Retinal pigment epithelial cell (primary cell): ENCODE data around the gene TBC1D23.
A peak's percentile ranks its signal among the peaks of the same experiment; 100 is the strongest.

Source experiments
- DNase-seq: peaks from one replicate; pipeline ENCODE4 v3.0.0-alpha.2; 2010; ENCODE audit warnings: low read depth
- H3K4me3 ChIP-seq: 2 replicates; pipeline ENCODE4 v1.5.1; 2011; ENCODE audit warnings: mild to moderate bottlenecking, low read length, control low read depth, moderate library complexity
- CTCF ChIP-seq: conservative IDR thresholded peaks from 2 replicates; pipeline ENCODE4 v1.5.1; 2011; ENCODE audit warnings: low read depth, low read length, control low read depth, inconsistent platforms

TBC1D23 gene

GRCh38 chr3:100260685-100261484 is at the start of gene TBC1D23:
Gene TBC1D23, plus strand, starts transcription at chr3:100260992. Its CDS starts 27 bp downstream, at chr3:100261019.
- TF ChIP-seq CTCF = peak; percentile 9
- DNase-seq = peak; percentile 99
- H3K4me3 ChIP-seq = peak within 1 kb of the TSS; percentile 85

- no peak for TF ChIP-seq CTCF
- no peak for DNase-seq
Observed at GRCh38 chr3:100213891-100214573, 46.8 kb upstream of the TBC1D23 start.

GRCh38 chr3:100214574-100214964 is 46.2 kb upstream of the TBC1D23 start:
- TF ChIP-seq CTCF = no peak
- H3K4me3 ChIP-seq = no peak overlapping the region
- no peak for DNase-seq

More at GRCh38 chr3:100213891-100214573, 46.8 kb upstream of the TBC1D23 start:
- H3K4me3 ChIP-seq = no peak overlapping the region

- TF ChIP-seq CTCF = no peak
- no peak overlapping the region for H3K4me3 ChIP-seq
- no peak for DNase-seq
Observed at GRCh38 chr3:100216713-100217112, 44.1 kb upstream of the TBC1D23 start.

DNA sequence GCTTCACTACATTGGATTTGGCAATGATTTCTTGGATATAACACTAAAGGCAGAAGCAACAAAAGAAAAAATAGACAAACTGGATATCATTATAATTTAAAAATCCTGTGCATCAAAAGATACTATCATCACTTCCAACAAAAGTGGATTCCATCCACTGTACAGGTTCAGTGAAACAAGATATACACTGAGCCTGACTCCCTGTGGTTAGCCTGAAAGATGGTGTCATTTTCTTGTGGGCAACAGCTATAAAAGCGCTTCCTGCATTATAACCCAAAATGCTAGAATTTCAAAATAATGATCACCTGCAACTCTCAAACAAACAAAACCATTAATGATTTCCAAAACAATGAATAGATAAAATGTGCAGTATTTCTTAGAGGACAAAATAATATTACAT is 39.6 kb upstream of the TBC1D23 start:
- no peak for DNase-seq
- H3K4me3 ChIP-seq = no peak overlapping the region
- no peak for TF ChIP-seq CTCF

- TF ChIP-seq CTCF = no peak
- no peak overlapping the region for H3K4me3 ChIP-seq
- no peak for DNase-seq
Observed at GRCh38 chr3:100225193-100225592, 35.6 kb upstream of the TBC1D23 start.
